Measurements from ENCODE around the gene ZNF530. TPM values are rescaled to one million over a fixed set of nuclear protein-coding genes. Genes with fewer than 3 reads are reported as not detected.
A peak's percentile ranks its signal among the peaks of the same experiment; 100 is the strongest.

ZNF530 gene
- total and polyA plus RNA-seq, 9 of the 15 experiments (the other 6 are each of a cell fraction or from before 2014, with no cell fraction given), result 0.28 to 5.9 (median 4.0) TPM

- TF ChIP-seq CEBPZ (IDR thresholded peaks at IDR 0.05; ENCODE audit: borderline replicate concordance, low read depth, low read length) (no peak), EHMT2 (IDR thresholded peaks at IDR 0.05) (no peak), NONO (IDR thresholded peaks at IDR 0.05; ENCODE audit: low read depth in 2 of 2, low read length in 1 of 2) (no peak), THRAP3 (IDR thresholded peaks at IDR 0.05; ENCODE audit: borderline replicate concordance) (no peak), ZNF280A (IDR thresholded peaks at IDR 0.05; ENCODE audit: low read depth, partially characterized antibody) (no peak), TAF7 (tag; IDR thresholded peaks at IDR 0.05) (no peak), PTTG1 (tag; IDR thresholded peaks at IDR 0.05; ENCODE audit: low read depth) (no peak), ZNF668 (CRISPR knock-in tag; IDR thresholded peaks at IDR 0.05) (no peak), GMEB1 (CRISPR knock-in tag; IDR thresholded peaks at IDR 0.05) (peak; percentile 53; the same call in 1 of the 2 replicates), TEAD4 (IDR thresholded peaks at IDR 0.05; ENCODE audit: low read length) (no peak), TEAD4 (CRISPR knock-in tag; IDR thresholded peaks at IDR 0.05; ENCODE audit: borderline replicate concordance) (no peak), CREB3 (tag; conservative IDR thresholded peaks at IDR 0.05; ENCODE audit: low read depth) (no peak), XRCC5 (IDR thresholded peaks at IDR 0.05; ENCODE audit: low read depth, low read length) (no peak), XRCC4 (IDR thresholded peaks at IDR 0.05; ENCODE audit: extremely low read depth, insufficient read depth, insufficient read length) (no peak), ZNF583 (CRISPR knock-in tag; IDR thresholded peaks at IDR 0.05) (no peak)
- TF ChIP-seq, protein P1, sequence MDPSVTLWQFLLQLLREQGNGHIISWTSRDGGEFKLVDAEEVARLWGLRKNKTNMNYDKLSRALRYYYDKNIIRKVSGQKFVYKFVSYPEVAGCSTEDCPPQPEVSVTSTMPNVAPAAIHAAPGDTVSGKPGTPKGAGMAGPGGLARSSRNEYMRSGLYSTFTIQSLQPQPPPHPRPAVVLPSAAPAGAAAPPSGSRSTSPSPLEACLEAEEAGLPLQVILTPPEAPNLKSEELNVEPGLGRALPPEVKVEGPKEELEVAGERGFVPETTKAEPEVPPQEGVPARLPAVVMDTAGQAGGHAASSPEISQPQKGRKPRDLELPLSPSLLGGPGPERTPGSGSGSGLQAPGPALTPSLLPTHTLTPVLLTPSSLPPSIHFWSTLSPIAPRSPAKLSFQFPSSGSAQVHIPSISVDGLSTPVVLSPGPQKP (CRISPR knock-in tag; IDR thresholded peaks at IDR 0.05), result no peak
Measured at GRCh38 chr19:57578487-57579205, 21.0 kb upstream of the ZNF530 start, which contains the start of gene ZNF416 (continued).

Measured in K562 (cell line).